Tibial nerve (tissue), 4 donors: ENCODE results near the gene TNKS1BP1.

Experiments
- EP300 ChIP-seq, 2 donors: sonication (generic); formaldehyde crosslinking; IDR thresholded peaks; one replicate each; pipeline ENCODE4 v1.6.1; 2017; ENCODE audit warnings: antibody characterized with exemption in 2 of 2, mild to moderate bottlenecking in 1 of 2
- POLR2A ChIP-seq, 2 donors: fragments of 450-650 bp; IDR thresholded peaks; one replicate each; pipeline ENCODE4 v1.6.1; 2017; ENCODE audit warnings: antibody characterized with exemption in 2 of 2, mild to moderate bottlenecking in 2 of 2, moderate library complexity in 2 of 2
- TF ChIP-seq, protein P1 (sequence below), 5 experiments: fragments of 200-600 bp in 3 of 5; fragments of 450-650 bp in 2 of 5; sonication (generic) in 3 of 5; IDR thresholded peaks; one replicate each; pipeline ENCODE4 v1.5.1; 2016 to 2019; ENCODE audit warnings: antibody characterized with exemption in 5 of 5, mild to moderate bottlenecking in 3 of 5, moderate library complexity in 2 of 5

DNA sequence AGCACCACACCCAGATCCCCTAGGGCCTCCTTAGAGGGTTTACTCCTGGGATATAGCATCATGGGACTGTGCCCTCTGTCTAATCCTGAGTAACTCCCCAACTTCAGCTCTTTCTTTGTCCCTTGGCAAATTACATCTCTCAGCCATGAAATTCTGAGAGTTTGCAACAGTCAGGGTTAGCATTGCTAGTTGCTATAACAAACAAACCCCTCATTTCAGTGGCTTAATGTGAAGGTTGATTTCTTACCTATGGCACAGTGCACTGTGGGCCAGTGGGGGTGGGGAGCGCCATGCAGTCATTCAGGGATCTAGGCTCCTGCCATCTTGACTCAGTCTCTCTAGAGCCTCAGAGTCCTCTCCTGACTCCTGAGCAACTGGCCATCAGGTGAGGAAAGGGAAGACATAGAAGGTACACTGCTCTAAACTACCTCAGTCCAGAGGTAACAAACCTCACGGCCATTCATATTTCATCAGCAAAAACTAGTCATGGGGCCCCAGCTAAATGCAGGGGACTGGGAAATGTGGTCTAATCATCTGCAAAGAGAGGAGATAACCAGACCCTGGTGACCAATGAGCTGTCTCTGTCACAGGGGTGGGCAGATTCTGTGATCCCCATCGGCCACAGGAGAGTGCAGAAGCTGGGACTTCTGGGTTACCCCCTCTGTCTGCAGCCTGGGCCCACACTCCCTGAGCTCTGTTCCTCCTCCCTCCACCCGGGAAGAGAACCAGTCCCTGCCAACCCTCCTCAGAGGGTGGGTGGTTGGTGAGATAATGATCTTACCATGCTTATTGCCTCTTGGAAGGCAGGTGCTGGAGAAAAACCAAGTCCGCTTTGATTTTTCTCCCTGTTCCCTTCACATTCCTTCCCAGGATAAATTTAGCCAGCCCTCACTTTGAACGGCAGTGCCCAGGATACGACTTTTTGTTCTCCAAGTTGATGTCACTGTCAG is 38.7 kb upstream of the TNKS1BP1 start:
- TF ChIP-seq, protein P1, sequence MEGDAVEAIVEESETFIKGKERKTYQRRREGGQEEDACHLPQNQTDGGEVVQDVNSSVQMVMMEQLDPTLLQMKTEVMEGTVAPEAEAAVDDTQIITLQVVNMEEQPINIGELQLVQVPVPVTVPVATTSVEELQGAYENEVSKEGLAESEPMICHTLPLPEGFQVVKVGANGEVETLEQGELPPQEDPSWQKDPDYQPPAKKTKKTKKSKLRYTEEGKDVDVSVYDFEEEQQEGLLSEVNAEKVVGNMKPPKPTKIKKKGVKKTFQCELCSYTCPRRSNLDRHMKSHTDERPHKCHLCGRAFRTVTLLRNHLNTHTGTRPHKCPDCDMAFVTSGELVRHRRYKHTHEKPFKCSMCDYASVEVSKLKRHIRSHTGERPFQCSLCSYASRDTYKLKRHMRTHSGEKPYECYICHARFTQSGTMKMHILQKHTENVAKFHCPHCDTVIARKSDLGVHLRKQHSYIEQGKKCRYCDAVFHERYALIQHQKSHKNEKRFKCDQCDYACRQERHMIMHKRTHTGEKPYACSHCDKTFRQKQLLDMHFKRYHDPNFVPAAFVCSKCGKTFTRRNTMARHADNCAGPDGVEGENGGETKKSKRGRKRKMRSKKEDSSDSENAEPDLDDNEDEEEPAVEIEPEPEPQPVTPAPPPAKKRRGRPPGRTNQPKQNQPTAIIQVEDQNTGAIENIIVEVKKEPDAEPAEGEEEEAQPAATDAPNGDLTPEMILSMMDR (IDR thresholded peaks at IDR 0.05) = no peak
- no peak for TF ChIP-seq POLR2A (IDR thresholded peaks at IDR 0.05)
- no peak for TF ChIP-seq EP300 (IDR thresholded peaks at IDR 0.05)
